ENCODE data around the gene SYNE3.

The SYNE3 gene

DNA sequence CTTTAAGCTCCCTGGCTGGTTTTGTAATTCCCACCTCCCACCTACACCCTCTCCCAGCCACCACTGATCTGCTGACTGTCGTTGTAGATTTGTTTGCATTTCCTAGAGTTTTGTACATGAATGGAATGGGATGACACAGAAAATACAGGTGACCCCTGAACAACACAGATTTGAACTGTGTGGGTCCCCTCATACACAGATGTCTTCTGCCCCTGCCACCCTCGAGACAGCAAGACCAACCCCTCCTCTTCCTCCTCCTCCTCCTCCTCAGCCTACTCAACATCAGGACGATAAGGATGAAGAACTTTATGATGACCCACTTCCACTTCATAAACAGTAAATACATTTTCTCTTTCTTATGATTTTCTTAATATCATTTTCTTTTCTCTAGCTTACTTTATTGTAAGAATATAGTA lies 28.8 kb downstream of the SYNE3 start:
- no peak for TF ChIP-seq CTCF (IDR thresholded peaks at IDR 0.05; ENCODE audit: low read depth, low read length)
- no peak overlapping the region for H3K4me3 ChIP-seq (ENCODE audit: low read depth, low read length)

DNA sequence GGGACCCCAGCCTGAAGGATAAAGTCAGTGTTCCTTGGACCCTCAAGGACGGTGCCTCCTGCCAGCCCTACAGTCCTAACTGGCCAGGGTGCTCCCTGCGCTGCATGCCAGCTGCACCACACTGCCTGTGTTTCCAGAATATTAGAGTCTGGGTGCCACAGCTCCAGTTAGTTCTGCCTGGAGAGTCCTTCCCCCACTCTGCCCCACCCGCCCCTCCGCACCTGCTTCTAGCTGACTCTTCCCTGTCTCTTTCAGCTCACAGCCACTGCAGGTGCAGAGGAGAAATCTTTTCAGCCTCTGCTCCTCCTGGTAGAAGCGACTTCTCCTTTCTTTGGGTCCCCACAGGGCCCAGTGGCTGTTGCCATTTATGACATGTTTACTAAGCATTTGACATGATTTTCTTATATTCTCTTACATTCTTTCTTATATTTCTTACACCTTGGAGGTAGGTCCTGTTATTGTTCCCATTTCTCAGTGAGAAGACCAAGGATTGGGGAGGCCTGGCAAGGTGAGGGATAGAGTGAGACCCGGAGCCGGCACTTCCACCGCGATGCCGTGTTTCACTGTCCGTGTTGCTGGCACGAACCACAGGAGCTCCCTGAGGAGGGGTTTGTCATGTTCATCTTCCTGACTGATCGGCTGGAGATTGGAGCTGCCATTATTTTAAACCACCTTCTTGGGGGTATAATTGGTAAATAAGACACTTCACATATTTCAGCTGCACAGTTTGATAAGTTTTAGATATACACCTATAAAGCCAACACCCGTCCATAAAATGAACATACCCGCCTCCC lies 29.4 kb downstream of the SYNE3 start:
- no peak overlapping the region for H3K4me3 ChIP-seq (ENCODE audit: low read depth, low read length)
- TF ChIP-seq CTCF (IDR thresholded peaks at IDR 0.05; ENCODE audit: low read depth, low read length) = no peak

GRCh38 chr14:95485222-95485819 lies 31.1 kb downstream of the SYNE3 start:
- TF ChIP-seq CTCF (IDR thresholded peaks at IDR 0.05; ENCODE audit: low read depth, low read length) = no peak
- no peak overlapping the region for H3K4me3 ChIP-seq (ENCODE audit: low read depth, low read length)

- TF ChIP-seq CTCF (IDR thresholded peaks at IDR 0.05; ENCODE audit: low read depth, low read length) = no peak
- no peak overlapping the region for H3K4me3 ChIP-seq (ENCODE audit: low read depth, low read length)
Measured at GRCh38 chr14:95484296-95484695, 32.2 kb downstream of the SYNE3 start.

DNA sequence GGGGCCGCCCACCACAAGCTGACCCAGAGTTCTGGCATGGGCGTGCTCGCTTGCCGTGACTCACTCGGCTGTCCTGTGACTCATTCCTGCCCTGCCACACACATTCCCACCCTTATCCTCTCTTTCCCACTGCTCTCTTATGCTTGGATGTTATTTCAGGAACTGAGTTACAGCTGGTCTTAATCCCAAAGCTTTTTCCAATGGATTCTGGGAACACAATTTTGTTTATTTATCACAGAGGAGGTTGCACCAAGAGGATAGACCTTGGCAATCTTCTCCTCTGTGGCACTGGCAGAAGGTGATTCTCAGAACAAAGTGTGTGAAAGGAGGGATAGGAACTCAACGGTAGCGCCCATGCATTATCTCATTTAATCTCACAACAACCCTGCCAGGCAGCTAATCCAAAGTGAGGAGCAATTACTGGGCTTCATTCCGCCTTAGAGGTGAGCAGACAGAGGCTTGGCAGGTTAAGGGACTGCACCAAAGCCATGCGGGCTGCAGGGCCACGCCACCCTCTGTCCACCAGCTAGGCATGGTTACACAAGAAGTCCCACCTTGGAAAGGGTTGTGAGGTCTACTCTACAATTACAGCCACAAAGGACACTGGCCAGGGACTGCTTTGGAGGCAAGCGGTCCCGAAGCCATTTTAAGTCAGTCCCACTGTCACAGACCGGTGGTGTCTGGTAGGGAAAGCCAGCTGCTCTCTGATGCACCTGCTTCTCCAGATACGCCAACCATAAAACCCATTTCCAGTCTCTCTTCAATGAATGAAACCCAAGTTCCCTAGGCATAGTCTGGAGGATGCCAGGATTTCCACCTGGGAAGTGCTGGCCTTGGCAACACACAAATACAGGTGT lies 32.9 kb downstream of the SYNE3 start:
- TF ChIP-seq CTCF (IDR thresholded peaks at IDR 0.05; ENCODE audit: low read depth, low read length) = no peak
- H3K4me3 ChIP-seq (ENCODE audit: low read depth, low read length) = no peak overlapping the region

DNA sequence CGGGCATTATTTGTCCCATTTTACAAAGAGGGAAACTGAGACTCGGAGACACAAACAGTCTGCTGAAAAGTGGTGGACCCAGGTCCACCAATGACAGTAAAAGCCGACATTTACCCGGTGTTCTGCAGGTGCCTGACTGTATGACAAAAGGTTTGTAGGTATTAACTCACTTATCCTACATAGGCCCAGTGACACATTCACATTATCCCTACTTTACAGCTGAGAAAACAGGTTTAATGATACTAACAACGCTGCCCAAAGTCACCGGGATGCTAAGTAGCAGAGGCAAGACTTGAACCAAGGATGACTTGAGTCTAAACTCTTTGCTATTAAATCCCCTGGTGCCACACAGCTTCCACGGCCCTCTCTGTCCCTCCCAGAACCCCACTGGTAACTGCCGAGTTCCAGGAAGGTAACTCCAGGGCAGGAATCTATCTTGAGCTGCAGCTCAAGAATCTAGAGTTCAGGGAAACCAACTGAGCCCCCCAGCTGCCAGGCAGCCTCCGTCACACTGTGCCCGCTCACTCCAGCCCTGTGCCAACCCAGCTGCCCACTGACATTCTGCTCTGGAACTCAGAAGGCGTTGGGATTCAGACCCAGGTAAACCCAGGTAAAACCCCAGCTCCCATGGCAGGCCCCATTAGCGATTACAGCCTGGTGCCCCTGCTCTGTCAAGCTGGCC lies 33.7 kb downstream of the SYNE3 start:
- TF ChIP-seq CTCF (IDR thresholded peaks at IDR 0.05; ENCODE audit: low read depth, low read length) = no peak

More for the DNA sequence above, 33.7 kb downstream of the SYNE3 start:
- H3K4me3 ChIP-seq (ENCODE audit: low read depth, low read length) = no peak overlapping the region
